H1 (cell line): ENCODE data around the gene EPHA6. TPM values are rescaled to one million over a fixed set of nuclear protein-coding genes. Genes with fewer than 3 reads are reported as not detected.

Experiments
- CTCF ChIA-PET: fragments of 300-600 bp; sonication (Branson Sonifier 250); formaldehyde crosslinking; loops from one replicate; lab custom pipeline; 2021; ENCODE audit not compliant: partially characterized antibody; lab: Charles Lee
- POLR2A ChIA-PET: fragments of 300-600 bp; sonication (Branson Sonifier 250); formaldehyde crosslinking; loops from one replicate; lab custom pipeline; 2021; ENCODE audit warnings: inconsistent platforms; ENCODE audit not compliant: partially characterized antibody; lab: Charles Lee
- DNase-seq, 2 experiments: peaks; one replicate each; pipeline versions ENCODE4 v3.0.0 to v3.0.0-alpha.2; 2010 to 2022; ENCODE audit warnings: low spot score in 2 of 2, low read depth in 1 of 2, mixed read lengths in 1 of 2
- FAIRE-seq: peaks from 2 replicates; lab custom pipeline; 2011; peaks lifted over from hg19 to GRCh38; lab: Jason Lieb, UNC
- H2AFZ ChIP-seq: 2 replicates; pipeline ENCODE4 v1.8.1; 2012; ENCODE audit warnings: low read length, inconsistent platforms
- H2AK5ac ChIP-seq: 2 replicates; pipeline ENCODE4 v1.6.1; 2013; ENCODE audit warnings: low read depth, low read length
- H2BK120ac ChIP-seq: replicated peaks from 2 replicates; pipeline ENCODE3; 2013; ENCODE audit warnings: low read depth, low read length, inconsistent platforms
- H2BK12ac ChIP-seq: 2 replicates; pipeline ENCODE4 v1.6.1; 2013; ENCODE audit warnings: low read depth, low read length
- H2BK15ac ChIP-seq: 2 replicates; pipeline ENCODE4 v1.6.1; 2013; ENCODE audit warnings: low read length
- H2BK20ac ChIP-seq: 2 replicates; pipeline ENCODE4 v1.6.1; 2013; ENCODE audit warnings: low read length
- H2BK5ac ChIP-seq: 2 replicates; pipeline ENCODE4 v1.6.1; 2013; ENCODE audit warnings: low read depth, low read length
- H3K14ac ChIP-seq: 2 replicates; pipeline ENCODE4 v1.6.1; 2013; ENCODE audit warnings: inconsistent platforms; ENCODE audit not compliant: insufficient read length
- H3K18ac ChIP-seq: 2 replicates; pipeline ENCODE4 v1.6.1; 2013; ENCODE audit warnings: low read length; ENCODE audit errors: extremely low read depth
- H3K23ac ChIP-seq: 2 replicates; pipeline ENCODE4 v1.6.1; 2013; ENCODE audit warnings: inconsistent platforms; ENCODE audit not compliant: insufficient read length
- H3K23me2 ChIP-seq: 2 replicates; pipeline ENCODE4 v1.6.1; 2013; ENCODE audit warnings: low read depth, low read length
- H3K27ac ChIP-seq: 2 replicates; pipeline ENCODE4 v1.6.1; 2011; ENCODE audit warnings: low read depth, low read length, inconsistent platforms
- H3K27me3 ChIP-seq, 4 experiments: replicated peaks in 1 of 4; 1 replicate in 1 of 4; 2 replicates in 3 of 4; pipeline versions ENCODE4 v1.6.1 to v1.8.1; 2011 to 2013; ENCODE audit warnings: low read length in 3 of 4, mild to moderate bottlenecking in 3 of 4, inconsistent platforms in 2 of 4, mixed read lengths in 2 of 4, moderate library complexity in 1 of 4; ENCODE audit not compliant: control insufficient read depth in 3 of 4, insufficient read depth in 3 of 4; ENCODE audit errors: extremely low read depth in 1 of 4
- H3K36me3 ChIP-seq, 4 experiments: 2 replicates each; pipeline versions ENCODE4 v1.6.1 to v1.8.1; 2011 to 2013; ENCODE audit warnings: mild to moderate bottlenecking in 4 of 4, low read length in 3 of 4, moderate library complexity in 2 of 4, control low read depth in 1 of 4, inconsistent platforms in 1 of 4; ENCODE audit not compliant: insufficient read depth in 4 of 4, control insufficient read depth in 2 of 4
- H3K4ac ChIP-seq: replicated peaks from 2 replicates; pipeline ENCODE3; 2013; ENCODE audit warnings: low read length, low read depth, mixed read lengths, inconsistent platforms; ENCODE audit not compliant: insufficient read length
- H3K4me1 ChIP-seq, 4 experiments: replicated peaks in 1 of 4; 1 replicate in 1 of 4; 2 replicates in 3 of 4; pipeline versions ENCODE4 v1.6.1 to v1.8.1; 2011 to 2013; ENCODE audit warnings: low read length in 3 of 4, inconsistent platforms in 2 of 4, mixed read lengths in 1 of 4; ENCODE audit not compliant: insufficient read depth in 4 of 4, control insufficient read depth in 3 of 4
- H3K4me2 ChIP-seq, 2 experiments: 2 replicates each; pipeline versions ENCODE4 v1.6.1 to v1.8.1; 2011 to 2013; ENCODE audit warnings: low read depth in 2 of 2, low read length in 2 of 2, control low read depth in 1 of 2, inconsistent platforms in 1 of 2, mild to moderate bottlenecking in 1 of 2; ENCODE audit not compliant: insufficient read depth in 1 of 2
- H3K4me3 ChIP-seq, 4 experiments: fragments of 200-600, 300-600 bp in 1 of 4; sonication (generic), shearing (Covaris generic), sonication (Bioruptor Twin) in 1 of 4; 2 replicates each; pipeline versions ENCODE4 v1.5.1 to v1.8.1; 2011 to 2016; ENCODE audit warnings: low read length in 4 of 4, low read depth in 3 of 4, control low read depth in 2 of 4, inconsistent platforms in 2 of 4, mild to moderate bottlenecking in 2 of 4, mixed read lengths in 1 of 4, moderate library complexity in 1 of 4; ENCODE audit not compliant: insufficient read depth in 2 of 4; ENCODE audit errors: extremely low read depth in 1 of 4
- H3K56ac ChIP-seq: replicated peaks from 2 replicates; pipeline ENCODE3; 2013; ENCODE audit warnings: low read depth, mild to moderate bottlenecking, mixed read lengths, low read length, inconsistent platforms; ENCODE audit not compliant: insufficient read length
- H3K79me1 ChIP-seq: 2 replicates; pipeline ENCODE4 v1.6.1; 2013; ENCODE audit warnings: low read depth, low read length, control low read depth
- H3K79me2 ChIP-seq, 2 experiments: 2 replicates each; pipeline versions ENCODE4 v1.6.1 to v1.8.1; 2012 to 2013; ENCODE audit warnings: low read length in 2 of 2, mild to moderate bottlenecking in 2 of 2, inconsistent platforms in 1 of 2; ENCODE audit not compliant: insufficient read depth in 2 of 2, control insufficient read depth in 1 of 2
- H3K9ac ChIP-seq, 4 experiments: replicated peaks in 1 of 4; 1 replicate in 1 of 4; 2 replicates in 3 of 4; pipeline versions ENCODE4 v1.6.1 to v1.8.1; 2011 to 2013; ENCODE audit warnings: low read depth in 3 of 4, low read length in 3 of 4, control low read depth in 2 of 4, mild to moderate bottlenecking in 2 of 4, moderate library complexity in 2 of 4, inconsistent platforms in 1 of 4; ENCODE audit errors: extremely low read depth in 1 of 4
- H3K9me3 ChIP-seq, 2 experiments: 2 replicates each; pipeline versions ENCODE4 v1.6.1 to v1.8.1; 2012 to 2013; ENCODE audit warnings: mild to moderate bottlenecking in 2 of 2, moderate library complexity in 2 of 2, control low read depth in 1 of 2, inconsistent platforms in 1 of 2, low read depth in 1 of 2, low read length in 1 of 2, mixed read lengths in 1 of 2; ENCODE audit not compliant: insufficient read depth in 2 of 2
- H4K20me1 ChIP-seq, 2 experiments: replicated peaks in 1 of 2; 2 replicates each; pipeline versions ENCODE3 to v1.8.1; 2011 to 2013; ENCODE audit warnings: inconsistent platforms in 2 of 2, low read length in 2 of 2, mild to moderate bottlenecking in 1 of 2; ENCODE audit not compliant: insufficient read depth in 2 of 2, control insufficient read depth in 1 of 2
- H4K5ac ChIP-seq: 2 replicates; pipeline ENCODE4 v1.6.1; 2013; ENCODE audit warnings: low read length, low read depth, mixed read lengths, inconsistent platforms; ENCODE audit not compliant: insufficient read length
- H4K8ac ChIP-seq: 2 replicates; pipeline ENCODE4 v1.8.0; 2013; ENCODE audit warnings: mild to moderate bottlenecking, moderate library complexity, low read length, inconsistent platforms; ENCODE audit not compliant: insufficient read depth; ENCODE audit errors: extremely low read depth
- H4K91ac ChIP-seq: replicated peaks from 2 replicates; pipeline ENCODE3; 2013; ENCODE audit warnings: low read length, mixed read lengths, inconsistent platforms; ENCODE audit not compliant: insufficient read length
- ASH2L ChIP-seq: fragments of 200-600, 300-600 bp; sonication (generic); IDR thresholded peaks from one replicate; pipeline ENCODE4 v1.7.1; 2017; ENCODE audit warnings: low read length
- BRCA1 ChIP-seq: IDR thresholded peaks from 2 replicates; pipeline ENCODE4 v1.6.1; 2012; ENCODE audit warnings: low read depth, low read length, improper control_type of control experiment
- EP300 ChIP-seq, 2 experiments: IDR thresholded peaks; 1 replicate in 1 of 2; 2 replicates in 1 of 2; pipeline ENCODE4 v1.6.1; 2011 to 2012; ENCODE audit warnings: low read depth in 2 of 2, low read length in 2 of 2, mild to moderate bottlenecking in 2 of 2, borderline replicate concordance in 1 of 2, inconsistent platforms in 1 of 2, moderate library complexity in 1 of 2
- HDAC6 ChIP-seq: IDR thresholded peaks from one replicate; pipeline ENCODE4 v1.7.1; 2012; ENCODE audit warnings: low read depth, mild to moderate bottlenecking, inconsistent platforms, low read length, moderate library complexity
- POLR2AphosphoS5 ChIP-seq: IDR thresholded peaks from 2 replicates; pipeline ENCODE4 v1.6.1; 2011; ENCODE audit warnings: low read depth, low read length
- RXRA ChIP-seq: IDR thresholded peaks from 2 replicates; pipeline ENCODE4 v1.6.1; 2011; ENCODE audit warnings: low read depth, mild to moderate bottlenecking, low read length, moderate library complexity; ENCODE audit not compliant: insufficient read depth
- SAP30 ChIP-seq: fragments of 300-600 bp; sonication (generic); IDR thresholded peaks from 2 replicates; pipeline ENCODE4 v1.7.1; 2012; ENCODE audit warnings: low read length, moderate library complexity, mild to moderate bottlenecking, inconsistent platforms; ENCODE audit not compliant: insufficient read depth, insufficient replicate concordance
- SP4 ChIP-seq: IDR thresholded peaks from 2 replicates; pipeline ENCODE4 v1.6.1; 2012; ENCODE audit warnings: low read length, inconsistent platforms
- TCF12 ChIP-seq: IDR thresholded peaks from 2 replicates; pipeline ENCODE4 v1.6.1; 2011; ENCODE audit warnings: low read depth, mild to moderate bottlenecking, low read length
- YY1 ChIP-seq: IDR thresholded peaks from 2 replicates; pipeline ENCODE4 v1.6.1; 2011; ENCODE audit warnings: low read depth, mild to moderate bottlenecking, low read length
- ZNF274 ChIP-seq: IDR thresholded peaks from 2 replicates; pipeline ENCODE4 v1.7.0; 2012; ENCODE audit warnings: low read length, borderline replicate concordance; ENCODE audit errors: extremely low read depth
- polyA plus RNA-seq, 7 experiments: library from polyadenylated mRNA; depleted of rRNA in 3 of 7; stranded (reverse) in 5 of 7; unstranded in 2 of 7; fragments of >200 nt in 5 of 7; fragments of 200-250 nt in 2 of 7; gene quantifications; 1 replicate in 5 of 7; 2 replicates in 1 of 7; 4 replicates in 1 of 7; pipeline versions ENCODE4 v1.2.1 to v1.2.3, GENCODE V29; 2011 to 2013; ENCODE audit warnings: missing spikeins in 2 of 7, mixed read lengths in 2 of 7
- total RNA-seq: library from RNA; stranded (reverse); fragmentation: NEBNext Ultra II Directional; extraction: Animal tissue kit (Norgen Biotek cat#: 25700); gene quantifications from 2 replicates; pipeline ENCODE4 v1.2.1, GENCODE V29; 2021

EPHA6 gene
- total and polyA plus RNA-seq, 2 of the 8 experiments (the other 6 are each of a cell fraction or from before 2014, with no cell fraction given): 0.83 to 3.2 TPM

- Histone ChIP-seq H3K56ac (no peak overlapping the region), H3K27me3 (no peaks in the 10 kb centered on the region), H2BK120ac (no peak overlapping the region), H3K79me2 (peaks cover 0 to 2% of the 10 kb centered on the region in 2 experiments; a peak in 1 of 4 replicates), H4K91ac (no peak overlapping the region), H2BK12ac (no peak overlapping the region), H3K4me2 (no peak overlapping the region), H3K4ac (no peak overlapping the region), H3K14ac (no peak overlapping the region), H2BK15ac (no peak overlapping the region), H4K5ac (no peak overlapping the region), H2AFZ (no peak overlapping the region), H4K8ac (no peak overlapping the region), H3K18ac (no peak overlapping the region), H3K4me3 (no peak overlapping the region), H3K9me3 (no peaks in the 10 kb centered on the region), H4K20me1 (no peaks in the 10 kb centered on the region), H3K79me1 (no peaks in the 10 kb centered on the region), H3K9ac (no peak overlapping the region), H2BK5ac (no peak overlapping the region), H3K4me1 (no peaks in the 10 kb centered on the region), H2AK5ac (no peak overlapping the region), H3K23me2 (no peaks in the 10 kb centered on the region), H3K27ac (no peak overlapping the region), H2BK20ac (no peak overlapping the region), H3K36me3 (peaks cover 0 to 1% (median 0%) of the 10 kb centered on the region in 4 experiments; a peak in 1 of 8 replicates), H3K23ac (no peak overlapping the region)
- DNase-seq (no peak), FAIRE-seq (no peak)
- TF ChIP-seq TCF12 (no peak), SP4 (no peak), EP300 (IDR thresholded peaks at IDR 0.05; ENCODE audit: borderline replicate concordance in 1 of 2, low read depth in 2 of 2, low read length in 2 of 2) (no peak), ASH2L (no peak), RXRA (no peak), YY1 (no peak), POLR2AphosphoS5 (no peak), ZNF274 (no peak), HDAC6 (no peak), BRCA1 (no peak), SAP30 (no peak)
- CTCF ChIA-PET: no interaction called here
- POLR2A ChIA-PET: no interaction called here
Observed at GRCh38 chr3:97778152-97778551, 963.8 kb downstream of the EPHA6 start.
